GM12872 (cell line): ENCODE data around the gene PITX2.

Source experiments
- TF ChIP-seq, protein P1 (sequence below): IDR thresholded peaks from 3 replicates; pipeline ENCODE4 v1.5.1; 2011; ENCODE audit warnings: low read depth, mild to moderate bottlenecking, low read length, moderate library complexity; ENCODE audit not compliant: insufficient read depth

PITX2 gene

DNA sequence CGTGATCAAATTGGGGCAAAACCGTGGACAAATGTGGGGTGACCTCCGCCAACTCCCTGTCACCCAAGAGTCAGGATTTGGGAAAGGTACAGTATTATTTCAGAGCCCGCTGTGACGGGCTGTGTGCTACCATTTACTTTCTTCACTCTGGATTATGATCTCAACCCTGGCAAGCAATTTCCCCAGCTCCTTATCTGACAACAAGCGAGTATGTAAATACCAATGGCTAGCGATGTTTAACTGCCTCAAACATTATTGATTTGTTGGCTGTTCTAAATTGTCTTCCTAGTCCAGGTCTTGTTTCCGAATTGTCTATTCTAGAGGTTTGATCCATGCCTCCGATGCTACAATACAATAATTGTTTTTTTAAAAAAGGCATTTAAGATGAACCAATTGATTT, 17.7 kb upstream of the PITX2 start:
- TF ChIP-seq, protein P1, sequence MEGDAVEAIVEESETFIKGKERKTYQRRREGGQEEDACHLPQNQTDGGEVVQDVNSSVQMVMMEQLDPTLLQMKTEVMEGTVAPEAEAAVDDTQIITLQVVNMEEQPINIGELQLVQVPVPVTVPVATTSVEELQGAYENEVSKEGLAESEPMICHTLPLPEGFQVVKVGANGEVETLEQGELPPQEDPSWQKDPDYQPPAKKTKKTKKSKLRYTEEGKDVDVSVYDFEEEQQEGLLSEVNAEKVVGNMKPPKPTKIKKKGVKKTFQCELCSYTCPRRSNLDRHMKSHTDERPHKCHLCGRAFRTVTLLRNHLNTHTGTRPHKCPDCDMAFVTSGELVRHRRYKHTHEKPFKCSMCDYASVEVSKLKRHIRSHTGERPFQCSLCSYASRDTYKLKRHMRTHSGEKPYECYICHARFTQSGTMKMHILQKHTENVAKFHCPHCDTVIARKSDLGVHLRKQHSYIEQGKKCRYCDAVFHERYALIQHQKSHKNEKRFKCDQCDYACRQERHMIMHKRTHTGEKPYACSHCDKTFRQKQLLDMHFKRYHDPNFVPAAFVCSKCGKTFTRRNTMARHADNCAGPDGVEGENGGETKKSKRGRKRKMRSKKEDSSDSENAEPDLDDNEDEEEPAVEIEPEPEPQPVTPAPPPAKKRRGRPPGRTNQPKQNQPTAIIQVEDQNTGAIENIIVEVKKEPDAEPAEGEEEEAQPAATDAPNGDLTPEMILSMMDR = no peak

DNA sequence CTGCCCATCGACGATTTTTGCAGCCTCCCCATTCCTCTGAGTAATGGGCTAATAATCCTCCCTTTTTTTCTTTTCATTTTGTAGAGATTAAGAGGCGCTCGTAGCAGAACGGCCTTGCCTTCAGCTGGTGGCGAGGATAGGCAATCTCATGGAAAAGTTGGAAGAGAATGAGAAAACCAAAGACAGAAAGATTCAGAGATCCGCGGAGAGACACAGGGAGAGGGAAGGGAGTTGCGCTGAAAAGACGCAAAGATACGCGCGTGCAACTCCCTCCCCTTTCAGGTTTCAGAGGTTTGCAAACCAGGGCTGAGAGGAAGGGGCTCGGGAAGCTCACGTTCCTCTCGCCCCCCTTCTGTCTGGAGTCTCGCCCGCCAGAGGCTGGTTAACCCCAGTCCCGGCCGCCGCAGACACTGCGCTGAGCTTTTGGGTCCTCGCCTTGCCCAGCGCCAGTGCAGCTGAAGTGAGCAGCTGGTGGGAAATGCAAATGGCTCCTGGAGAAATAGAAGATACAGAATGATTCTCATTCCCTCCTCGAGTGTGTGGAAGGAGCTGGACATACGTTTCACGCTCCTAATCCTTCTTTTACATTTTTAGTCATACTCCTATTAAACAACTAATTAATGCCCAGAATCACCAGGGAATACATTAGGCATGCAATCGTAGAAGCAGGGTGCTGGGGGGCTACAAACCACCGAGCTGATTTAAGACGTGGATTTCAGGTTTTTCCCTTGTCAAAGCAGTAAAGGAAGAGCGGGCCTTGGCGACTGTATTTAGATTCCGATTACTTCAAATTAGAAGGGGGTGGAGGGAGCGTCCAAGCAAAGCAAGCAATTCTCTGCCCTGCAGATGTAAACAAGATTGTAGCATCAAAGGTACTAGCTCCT, 16.6 kb upstream of the PITX2 start:
- TF ChIP-seq, protein P1 = no peak

DNA sequence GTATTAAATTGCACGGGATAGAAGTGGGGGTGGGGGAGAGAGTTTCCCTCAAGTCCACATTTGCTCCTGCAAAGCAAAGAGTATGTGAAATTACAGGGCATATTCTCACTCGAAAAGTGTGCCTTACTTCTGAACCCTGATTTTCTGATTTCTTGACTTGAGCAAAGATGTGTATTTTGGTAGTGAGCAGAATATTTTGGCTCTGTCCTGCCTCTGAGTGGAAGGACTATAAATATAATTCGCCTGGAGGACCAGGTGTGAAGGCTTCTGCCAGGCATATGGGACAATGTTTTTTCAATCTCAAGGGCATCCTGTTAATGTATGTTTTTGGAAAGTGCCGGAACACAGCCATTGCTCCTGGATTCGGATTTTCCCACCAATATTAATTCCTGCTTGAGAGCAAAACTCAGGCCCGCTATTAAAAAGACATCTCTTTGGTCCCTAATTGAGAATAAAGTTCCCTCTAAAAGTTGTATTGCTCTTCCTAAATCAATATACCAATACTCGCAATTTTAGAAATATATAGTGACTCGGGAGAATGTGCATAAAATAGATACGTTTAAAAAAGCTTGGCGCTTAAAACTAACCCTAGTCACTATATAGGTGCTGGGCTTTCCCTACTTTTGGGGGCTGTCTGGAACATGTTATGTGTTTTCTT, 15.3 kb upstream of the PITX2 start:
- TF ChIP-seq, protein P1 = no peak

DNA sequence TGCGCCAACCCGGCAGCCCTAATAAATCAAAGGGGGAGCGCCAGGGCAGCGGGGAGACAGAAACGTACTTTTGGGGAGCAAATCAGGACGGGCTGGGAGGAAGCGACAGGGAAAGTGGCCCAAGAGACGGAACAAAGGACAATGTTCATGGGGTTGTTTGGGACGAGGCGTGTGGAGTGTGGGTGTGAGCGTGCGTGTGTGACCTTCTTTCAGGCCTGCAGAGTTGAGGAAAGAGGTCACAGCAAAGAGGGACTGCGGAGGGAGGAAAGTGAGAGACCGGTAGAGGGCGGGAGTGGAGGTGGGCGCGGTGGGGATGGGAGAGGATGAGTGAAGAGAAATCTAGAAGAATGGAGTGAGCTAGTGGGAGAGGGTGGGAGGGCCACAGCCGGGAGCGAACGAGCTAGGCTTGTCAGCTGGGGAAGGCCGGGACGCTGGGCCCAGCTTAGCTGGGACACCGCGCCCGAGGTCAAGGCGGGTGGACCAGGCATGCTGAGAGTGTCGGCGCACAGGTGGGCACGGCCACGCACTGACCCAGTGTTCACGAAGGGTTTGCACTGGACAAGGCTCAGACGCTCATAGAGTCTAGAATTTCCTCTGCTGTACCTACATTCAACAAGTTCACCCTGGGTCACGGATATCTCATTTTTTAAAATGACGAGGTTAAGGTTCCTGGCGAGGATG, 14.7 kb upstream of the PITX2 start:
- TF ChIP-seq, protein P1 = no peak

DNA sequence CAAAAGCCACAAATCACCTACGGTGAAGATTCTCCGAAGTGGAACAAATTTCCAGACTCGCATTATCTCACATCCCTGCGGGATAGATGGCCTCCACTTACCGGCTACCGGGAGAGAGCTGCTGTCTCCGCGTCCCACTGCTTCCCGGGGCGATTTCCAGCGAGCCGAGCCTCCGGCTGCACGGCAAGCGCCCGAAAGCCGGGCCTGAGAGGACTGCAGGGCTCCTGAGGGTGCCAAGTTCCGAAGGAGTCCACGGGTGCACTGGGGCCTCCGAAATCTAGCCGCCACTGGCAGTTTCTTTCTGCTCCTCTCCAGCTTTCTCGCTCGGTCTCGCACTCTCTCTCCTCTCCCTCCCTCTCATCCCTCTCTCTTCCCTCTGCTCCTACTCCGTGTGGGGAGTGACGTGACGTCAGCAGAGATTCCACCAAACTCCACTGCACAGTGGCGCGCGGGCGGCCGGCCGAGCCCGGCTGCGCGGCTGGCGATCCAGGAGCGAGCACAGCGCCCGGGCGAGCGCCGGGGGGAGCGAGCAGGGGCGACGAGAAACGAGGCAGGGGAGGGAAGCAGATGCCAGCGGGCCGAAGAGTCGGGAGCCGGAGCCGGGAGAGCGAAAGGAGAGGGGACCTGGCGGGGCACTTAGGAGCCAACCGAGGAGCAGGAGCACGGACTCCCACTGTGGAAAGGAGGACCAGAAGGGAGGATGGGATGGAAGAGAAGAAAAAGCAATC, 14.0 kb upstream of the PITX2 start:
- TF ChIP-seq, protein P1 = no peak

DNA sequence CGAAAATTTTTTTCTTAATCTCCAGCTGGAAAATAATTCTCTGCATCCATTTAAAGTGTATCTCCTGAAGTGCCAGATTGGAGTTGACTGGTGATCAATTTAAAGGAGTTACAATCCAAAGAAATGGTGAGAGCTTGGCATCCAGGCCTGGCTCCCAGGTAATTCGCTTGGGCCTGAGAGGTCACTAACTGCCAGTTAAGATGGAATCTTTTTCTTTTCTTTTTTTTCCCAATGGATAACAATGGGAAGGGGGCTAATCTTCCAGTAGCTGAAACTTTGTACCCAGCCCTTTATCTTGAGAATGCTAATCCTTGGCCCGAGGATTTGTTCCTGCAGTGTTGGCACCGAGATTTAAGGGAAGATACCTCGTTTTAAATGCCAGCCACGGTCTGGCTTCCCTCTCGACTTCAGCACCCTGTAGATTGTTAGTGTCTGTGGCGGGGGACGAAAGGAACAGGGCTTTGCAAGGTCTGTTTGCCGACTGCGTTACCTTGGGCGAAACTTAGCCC, 13.3 kb upstream of the PITX2 start:
- TF ChIP-seq, protein P1 = no peak
